WTC11 (cell line): ENCODE measurements around the gene IL18R1. TPM values are rescaled to one million over a fixed set of nuclear protein-coding genes. Genes with fewer than 3 reads are reported as not detected.

Experiments
- ATAC-seq: fragments of 200-7000 bp; cut with Tn5 transposase; 2 replicates; pipeline ENCODE4 v1.10.0; 2021; ENCODE audit warnings: mild to moderate bottlenecking, moderate library complexity
- CTCF ChIA-PET: fragments of 300-600 bp; sonication (Branson Sonifier 250); formaldehyde crosslinking; loops from one replicate; lab custom pipeline; 2021; ENCODE audit warnings: antibody characterized with exemption; lab: Charles Lee
- POLR2A ChIA-PET: fragments of 350-600 bp; sonication (Branson Sonifier 250); formaldehyde crosslinking; loops from one replicate; lab custom pipeline; 2021; ENCODE audit warnings: antibody characterized with exemption; lab: Charles Lee
- DNase-seq: peaks from one replicate; pipeline ENCODE4 v3.0.0; 2021; ENCODE audit warnings: low spot score
- H3K27ac Mint-ChIP-seq: 2 replicates; pipeline ENCODE4 v1.8.0; 2021; ENCODE audit warnings: mixed read lengths
- H3K27me3 Mint-ChIP-seq: 2 replicates; pipeline ENCODE4 v1.8.0; 2021; ENCODE audit warnings: low read depth, mild to moderate bottlenecking, moderate library complexity, mixed read lengths
- H3K36me3 Mint-ChIP-seq: 2 replicates; pipeline ENCODE4 v1.8.0; 2021; ENCODE audit warnings: mixed read lengths
- H3K4me1 Mint-ChIP-seq: 2 replicates; pipeline ENCODE4 v1.8.0; 2022; ENCODE audit warnings: mixed read lengths
- H3K4me3 Mint-ChIP-seq: 2 replicates; pipeline ENCODE4 v1.8.0; 2021; ENCODE audit warnings: mild to moderate bottlenecking, moderate library complexity, mixed read lengths
- H3K9me3 Mint-ChIP-seq: 2 replicates; pipeline ENCODE4 v1.8.0; 2021; ENCODE audit warnings: mixed read lengths
- AFF4 ChIP-seq: sonication (generic); formaldehyde crosslinking; IDR thresholded peaks from 2 replicates; pipeline ENCODE4 v1.8.1; 2023; ENCODE audit warnings: mild to moderate bottlenecking, missing genetic modification reagents, borderline replicate concordance
- ATF1 ChIP-seq: sonication (generic); formaldehyde crosslinking; IDR thresholded peaks from 2 replicates; pipeline ENCODE4 v1.8.1; 2023; ENCODE audit warnings: mild to moderate bottlenecking, moderate library complexity, missing genetic modification reagents
- CBFB ChIP-seq: sonication (generic); formaldehyde crosslinking; IDR thresholded peaks from 2 replicates; pipeline ENCODE4 v1.8.1; 2022; ENCODE audit warnings: mild to moderate bottlenecking, low read depth, missing genetic modification reagents
- CREM ChIP-seq: sonication (generic); formaldehyde crosslinking; IDR thresholded peaks from 2 replicates; pipeline ENCODE4 v1.8.1; 2022; ENCODE audit warnings: mild to moderate bottlenecking, missing genetic modification reagents, moderate library complexity
- ERG ChIP-seq: fragments of 250-450 bp; sonication (Bioruptor Pico); IDR thresholded peaks from 2 replicates; pipeline ENCODE4 v1.8.0; 2021; ENCODE audit warnings: mild to moderate bottlenecking
- HMGA2 ChIP-seq: fragments of 250-450 bp; sonication (Bioruptor Pico); IDR thresholded peaks from 2 replicates; pipeline ENCODE4 v1.4.0; 2021; ENCODE audit warnings: mild to moderate bottlenecking, moderate library complexity
- JUN ChIP-seq: sonication (generic); formaldehyde crosslinking; IDR thresholded peaks from 2 replicates; pipeline ENCODE4 v1.8.0; 2023; ENCODE audit warnings: mild to moderate bottlenecking, missing genetic modification reagents
- NR1H2 ChIP-seq: sonication (generic); formaldehyde crosslinking; IDR thresholded peaks from 2 replicates; pipeline ENCODE4 v1.9.0; 2021; ENCODE audit warnings: mild to moderate bottlenecking, moderate library complexity, missing genetic modification reagents
- NR3C1 ChIP-seq: sonication (generic); formaldehyde crosslinking; conservative IDR thresholded peaks from 2 replicates; pipeline ENCODE4 v1.8.1; 2023; ENCODE audit warnings: low read depth, mild to moderate bottlenecking, missing genetic modification reagents
- OVOL2 ChIP-seq: fragments of 250-450 bp; sonication (Bioruptor Pico); IDR thresholded peaks from 2 replicates; pipeline ENCODE4 v1.9.0; 2021; ENCODE audit warnings: mild to moderate bottlenecking, borderline replicate concordance
- PRRX2 ChIP-seq: fragments of 250-450 bp; sonication (Bioruptor Pico); IDR thresholded peaks from 2 replicates; pipeline ENCODE4 v1.8.0; 2021; ENCODE audit warnings: mild to moderate bottlenecking
- RELA ChIP-seq: sonication (generic); formaldehyde crosslinking; IDR thresholded peaks from 2 replicates; pipeline ENCODE4 v1.8.1; 2022; ENCODE audit warnings: missing genetic modification reagents, mild to moderate bottlenecking, borderline replicate concordance
- SMAD4 ChIP-seq: sonication (generic); formaldehyde crosslinking; IDR thresholded peaks from 2 replicates; pipeline ENCODE4 v1.8.0; 2022; ENCODE audit warnings: mild to moderate bottlenecking, missing genetic modification reagents
- ZNF423 ChIP-seq: fragments of 250-450 bp; sonication (Bioruptor Pico); IDR thresholded peaks from 2 replicates; pipeline ENCODE4 v2.1.2; 2022; ENCODE audit warnings: mild to moderate bottlenecking, moderate library complexity
- total RNA-seq: library from RNA; stranded (reverse); gene quantifications from 3 replicates; pipeline ENCODE4 v1.2.3, GENCODE V29; 2021
- TF ChIP-seq, protein P1 (sequence below): fragments of 200-600 bp; IDR thresholded peaks from 2 replicates; pipeline ENCODE4 v1.8.0; 2022; ENCODE audit warnings: antibody characterized with exemption
- TF ChIP-seq, protein P2 (sequence below): sonication (generic); formaldehyde crosslinking; IDR thresholded peaks from 2 replicates; pipeline ENCODE4 v1.8.1; 2022; ENCODE audit warnings: low read depth, missing genetic modification reagents, borderline replicate concordance
- TF ChIP-seq, protein P3 (sequence below): sonication (generic); formaldehyde crosslinking; IDR thresholded peaks from 2 replicates; pipeline ENCODE4 v1.8.1; 2022; ENCODE audit warnings: low read depth, mild to moderate bottlenecking, moderate library complexity, missing genetic modification reagents, borderline replicate concordance
- TF ChIP-seq, protein P4 (sequence below): fragments of 250-450 bp; sonication (Bioruptor Pico); IDR thresholded peaks from 2 replicates; pipeline ENCODE4 v1.9.0; 2021; ENCODE audit warnings: mild to moderate bottlenecking
- TF ChIP-seq, protein P5 (sequence below): sonication (generic); formaldehyde crosslinking; IDR thresholded peaks from 2 replicates; pipeline ENCODE4 v1.8.1; 2023; ENCODE audit warnings: mild to moderate bottlenecking, moderate library complexity, missing genetic modification reagents

Gene IL18R1
- total RNA-seq, 1 experiment from 2014 or later = not detected

DNA sequence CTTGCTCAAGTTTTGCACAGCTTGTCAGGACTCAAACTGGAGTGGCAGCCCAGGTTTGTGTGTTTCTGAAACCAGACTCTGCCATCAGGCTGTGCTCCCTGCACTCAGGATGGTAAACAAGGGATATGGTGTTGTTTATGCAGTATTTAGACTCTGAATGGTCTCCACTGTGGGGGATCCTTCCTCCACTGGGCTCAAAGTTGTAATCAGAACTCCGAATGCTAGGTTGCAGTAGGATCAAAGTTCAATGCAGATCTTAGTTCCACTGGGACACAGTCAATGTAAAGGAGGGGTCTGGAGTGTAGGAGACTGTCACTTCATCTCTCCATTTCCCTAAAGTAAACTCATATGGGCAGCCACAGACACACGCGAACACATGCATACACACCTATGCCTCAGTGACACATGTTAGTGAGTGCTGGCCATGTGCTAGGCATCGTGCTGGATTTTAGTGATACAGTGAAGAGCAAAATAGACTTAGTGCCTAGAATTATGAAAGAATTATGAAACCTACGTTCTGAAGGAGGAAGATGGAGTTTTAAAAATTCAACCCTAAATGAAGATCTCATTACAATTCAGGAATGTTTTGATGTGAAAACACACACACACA lies 6.1 kb downstream of the IL18R1 start:
- peaks cover 10% of the 10 kb centered on the region for H3K4me1 Mint-ChIP-seq
- ATAC-seq = peak; percentile 68
- peaks cover 18% of the 10 kb centered on the region for H3K27me3 Mint-ChIP-seq
- H3K4me3 Mint-ChIP-seq = no peak overlapping the region
- no peak for TF ChIP-seq SMAD4 (CRISPR knock-in tag)
- no peak for TF ChIP-seq OVOL2
- TF ChIP-seq ERG = no peak
- no peak for TF ChIP-seq PRRX2 (CRISPR knock-in tag)
- no peak for TF ChIP-seq RELA
- TF ChIP-seq, protein P1, sequence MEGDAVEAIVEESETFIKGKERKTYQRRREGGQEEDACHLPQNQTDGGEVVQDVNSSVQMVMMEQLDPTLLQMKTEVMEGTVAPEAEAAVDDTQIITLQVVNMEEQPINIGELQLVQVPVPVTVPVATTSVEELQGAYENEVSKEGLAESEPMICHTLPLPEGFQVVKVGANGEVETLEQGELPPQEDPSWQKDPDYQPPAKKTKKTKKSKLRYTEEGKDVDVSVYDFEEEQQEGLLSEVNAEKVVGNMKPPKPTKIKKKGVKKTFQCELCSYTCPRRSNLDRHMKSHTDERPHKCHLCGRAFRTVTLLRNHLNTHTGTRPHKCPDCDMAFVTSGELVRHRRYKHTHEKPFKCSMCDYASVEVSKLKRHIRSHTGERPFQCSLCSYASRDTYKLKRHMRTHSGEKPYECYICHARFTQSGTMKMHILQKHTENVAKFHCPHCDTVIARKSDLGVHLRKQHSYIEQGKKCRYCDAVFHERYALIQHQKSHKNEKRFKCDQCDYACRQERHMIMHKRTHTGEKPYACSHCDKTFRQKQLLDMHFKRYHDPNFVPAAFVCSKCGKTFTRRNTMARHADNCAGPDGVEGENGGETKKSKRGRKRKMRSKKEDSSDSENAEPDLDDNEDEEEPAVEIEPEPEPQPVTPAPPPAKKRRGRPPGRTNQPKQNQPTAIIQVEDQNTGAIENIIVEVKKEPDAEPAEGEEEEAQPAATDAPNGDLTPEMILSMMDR = no peak
- no peak for TF ChIP-seq JUN (CRISPR knock-in tag)
- TF ChIP-seq, protein P2, sequence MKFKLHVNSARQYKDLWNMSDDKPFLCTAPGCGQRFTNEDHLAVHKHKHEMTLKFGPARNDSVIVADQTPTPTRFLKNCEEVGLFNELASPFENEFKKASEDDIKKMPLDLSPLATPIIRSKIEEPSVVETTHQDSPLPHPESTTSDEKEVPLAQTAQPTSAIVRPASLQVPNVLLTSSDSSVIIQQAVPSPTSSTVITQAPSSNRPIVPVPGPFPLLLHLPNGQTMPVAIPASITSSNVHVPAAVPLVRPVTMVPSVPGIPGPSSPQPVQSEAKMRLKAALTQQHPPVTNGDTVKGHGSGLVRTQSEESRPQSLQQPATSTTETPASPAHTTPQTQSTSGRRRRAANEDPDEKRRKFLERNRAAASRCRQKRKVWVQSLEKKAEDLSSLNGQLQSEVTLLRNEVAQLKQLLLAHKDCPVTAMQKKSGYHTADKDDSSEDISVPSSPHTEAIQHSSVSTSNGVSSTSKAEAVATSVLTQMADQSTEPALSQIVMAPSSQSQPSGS = no peak
- TF ChIP-seq, protein P3, sequence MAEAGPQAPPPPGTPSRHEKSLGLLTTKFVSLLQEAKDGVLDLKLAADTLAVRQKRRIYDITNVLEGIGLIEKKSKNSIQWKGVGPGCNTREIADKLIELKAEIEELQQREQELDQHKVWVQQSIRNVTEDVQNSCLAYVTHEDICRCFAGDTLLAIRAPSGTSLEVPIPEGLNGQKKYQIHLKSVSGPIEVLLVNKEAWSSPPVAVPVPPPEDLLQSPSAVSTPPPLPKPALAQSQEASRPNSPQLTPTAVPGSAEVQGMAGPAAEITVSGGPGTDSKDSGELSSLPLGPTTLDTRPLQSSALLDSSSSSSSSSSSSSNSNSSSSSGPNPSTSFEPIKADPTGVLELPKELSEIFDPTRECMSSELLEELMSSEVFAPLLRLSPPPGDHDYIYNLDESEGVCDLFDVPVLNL = no peak
- TF ChIP-seq, protein P4, sequence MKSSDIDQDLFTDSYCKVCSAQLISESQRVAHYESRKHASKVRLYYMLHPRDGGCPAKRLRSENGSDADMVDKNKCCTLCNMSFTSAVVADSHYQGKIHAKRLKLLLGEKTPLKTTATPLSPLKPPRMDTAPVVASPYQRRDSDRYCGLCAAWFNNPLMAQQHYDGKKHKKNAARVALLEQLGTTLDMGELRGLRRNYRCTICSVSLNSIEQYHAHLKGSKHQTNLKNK = no peak
- TF ChIP-seq CBFB (CRISPR knock-in tag) = no peak
- TF ChIP-seq ATF1 (CRISPR knock-in tag) = no peak
- TF ChIP-seq CREM = no peak
- no peak for TF ChIP-seq NR3C1 (CRISPR knock-in tag)
- TF ChIP-seq ZNF423 (CRISPR knock-in tag) = no peak
- no peak for TF ChIP-seq HMGA2 (CRISPR knock-in tag)
- TF ChIP-seq, protein P5, sequence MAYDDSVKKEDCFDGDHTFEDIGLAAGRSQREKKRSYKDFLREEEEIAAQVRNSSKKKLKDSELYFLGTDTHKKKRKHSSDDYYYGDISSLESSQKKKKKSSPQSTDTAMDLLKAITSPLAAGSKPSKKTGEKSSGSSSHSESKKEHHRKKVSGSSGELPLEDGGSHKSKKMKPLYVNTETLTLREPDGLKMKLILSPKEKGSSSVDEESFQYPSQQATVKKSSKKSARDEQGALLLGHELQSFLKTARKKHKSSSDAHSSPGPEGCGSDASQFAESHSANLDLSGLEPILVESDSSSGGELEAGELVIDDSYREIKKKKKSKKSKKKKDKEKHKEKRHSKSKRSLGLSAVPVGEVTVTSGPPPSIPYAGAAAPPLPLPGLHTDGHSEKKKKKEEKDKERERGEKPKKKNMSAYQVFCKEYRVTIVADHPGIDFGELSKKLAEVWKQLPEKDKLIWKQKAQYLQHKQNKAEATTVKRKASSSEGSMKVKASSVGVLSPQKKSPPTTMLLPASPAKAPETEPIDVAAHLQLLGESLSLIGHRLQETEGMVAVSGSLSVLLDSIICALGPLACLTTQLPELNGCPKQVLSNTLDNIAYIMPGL (CRISPR knock-in tag) = no peak
- no peak for TF ChIP-seq NR1H2 (CRISPR knock-in tag)
- TF ChIP-seq AFF4 (CRISPR knock-in tag) = no peak
- TF ChIP-seq, all 79 proteins: peak for 0
- H3K9me3 Mint-ChIP-seq = peaks cover 38% of the 10 kb centered on the region
- DNase-seq = no peak
- ChIA-PET CTCF (no interaction called here), POLR2A (no interaction called here)
- H3K36me3 Mint-ChIP-seq = peaks cover 24% of the 10 kb centered on the region
- no peak overlapping the region for H3K27ac Mint-ChIP-seq
